Spinal cord (tissue), 10 donors: ENCODE results near the gene SEPTIN6. TPM values are rescaled to one million over a fixed set of nuclear protein-coding genes. Genes with fewer than 3 reads are reported as not detected.

Experiments used
- DNase-seq, 6 donors: peaks; one replicate each; pipeline versions ENCODE4 v3.0.0 to v3.0.0-alpha.2; 2013 to 2015; ENCODE audit warnings: low spot score in 6 of 6, low read depth in 4 of 6
- H3K27ac ChIP-seq: one replicate; pipeline ENCODE4 v1.5.1; 2013; ENCODE audit warnings: low read depth, low read length, control low read depth
- H3K27me3 ChIP-seq: one replicate; pipeline ENCODE4 v1.6.1; 2013; ENCODE audit warnings: low read length; ENCODE audit not compliant: control insufficient read depth, insufficient read depth
- H3K36me3 ChIP-seq: one replicate; pipeline ENCODE4 v1.6.1; 2013; ENCODE audit warnings: low read length; ENCODE audit not compliant: control insufficient read depth, insufficient read depth
- H3K4me1 ChIP-seq: one replicate; pipeline ENCODE4 v1.6.1; 2013; ENCODE audit warnings: low read length; ENCODE audit not compliant: control insufficient read depth, insufficient read depth
- H3K4me3 ChIP-seq: one replicate; pipeline ENCODE4 v1.5.1; 2013; ENCODE audit warnings: low read depth, low read length, control low read depth
- H3K9me3 ChIP-seq: one replicate; pipeline ENCODE4 v1.6.1; 2013; ENCODE audit warnings: low read length; ENCODE audit not compliant: control insufficient read depth, insufficient read depth
- WGBS: methylation state at CpG from one replicate; pipeline ENCODE4 v1.1.5; 2013; ENCODE audit warnings: missing lambda C conversion rate; ENCODE audit not compliant: insufficient coverage; 5-methylcytosine and 5-hydroxymethylcytosine counted together
- polyA plus RNA-seq, 2 donors: library from polyadenylated mRNA; unstranded; fragments of 120-200 nt; gene quantifications; one replicate each; pipeline ENCODE4 v1.2.1, GENCODE V29; 2013; ENCODE audit not compliant: insufficient read length in 2 of 2
- total RNA-seq, 2 donors: library from RNA; depleted of rRNA in 1 of 2; stranded (reverse); fragments of 120-200 nt in 1 of 2; fragments of >200 nt in 1 of 2; gene quantifications; one replicate each; pipeline versions ENCODE4 v1.2.3 to v1.2.4, GENCODE V29; 2013 to 2014
- donor health status: healthy.

The SEPTIN6 gene
- total and polyA plus RNA-seq, 4 donors = 40.0 to 73.7 (median 61.0) TPM

DNA sequence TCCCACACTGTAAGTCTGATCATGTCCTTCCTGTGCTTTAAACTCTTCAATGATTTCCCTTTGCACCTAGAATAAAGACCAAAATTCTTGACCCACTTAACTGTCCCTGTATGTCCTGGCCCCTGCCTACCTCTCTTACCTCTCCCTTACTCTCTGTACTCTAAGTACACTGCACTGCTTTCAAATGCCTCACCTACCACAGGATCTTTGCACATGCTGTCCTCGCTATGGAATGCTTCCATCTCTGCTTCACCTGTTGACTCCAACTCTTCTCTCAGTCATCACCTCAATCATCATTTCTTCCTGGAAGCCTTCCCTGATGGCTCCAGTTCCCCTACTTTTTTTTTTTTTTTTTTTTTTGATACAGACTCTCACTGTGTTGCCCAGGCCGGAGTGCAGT is 29.0 kb upstream of the SEPTIN6 start:
- H3K27me3 ChIP-seq = no peaks in the 10 kb centered on the region
- H3K4me1 ChIP-seq = no peaks in the 10 kb centered on the region
- H3K9me3 ChIP-seq = no peaks in the 10 kb centered on the region
- 75% methylated on average over 1 of the region's 2 CpGs for WGBS
- DNase-seq = no peak
- H3K36me3 ChIP-seq = no peaks in the 10 kb centered on the region
- no peak overlapping the region for H3K4me3 ChIP-seq
- H3K27ac ChIP-seq = no peak overlapping the region

DNA sequence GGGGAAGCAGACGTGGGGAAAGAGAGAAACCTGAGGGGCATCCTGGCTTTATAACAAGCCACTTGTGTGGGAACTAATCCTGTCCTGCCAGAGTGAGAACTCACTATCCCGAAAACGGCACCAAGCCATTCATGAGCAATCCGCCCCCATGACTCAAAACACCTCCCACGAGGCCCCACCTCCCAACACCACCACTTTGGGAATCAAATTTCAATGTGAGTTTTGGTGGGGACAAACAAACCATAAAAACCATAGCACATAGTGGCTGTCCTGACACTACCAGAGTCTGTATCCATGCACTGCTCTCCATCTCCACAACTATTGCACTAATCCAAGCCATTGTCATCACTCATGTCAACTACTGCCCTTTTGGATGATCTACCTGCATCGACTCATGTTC is 28.5 kb upstream of the SEPTIN6 start:
- H3K4me1 ChIP-seq = no peaks in the 10 kb centered on the region
- WGBS = 69% methylated on average over 4 of the region's 6 CpGs
- H3K27me3 ChIP-seq = no peaks in the 10 kb centered on the region
- H3K4me3 ChIP-seq = no peak overlapping the region
- no peaks in the 10 kb centered on the region for H3K36me3 ChIP-seq
- no peak overlapping the region for H3K27ac ChIP-seq
- no peak for DNase-seq
- no peaks in the 10 kb centered on the region for H3K9me3 ChIP-seq

DNA sequence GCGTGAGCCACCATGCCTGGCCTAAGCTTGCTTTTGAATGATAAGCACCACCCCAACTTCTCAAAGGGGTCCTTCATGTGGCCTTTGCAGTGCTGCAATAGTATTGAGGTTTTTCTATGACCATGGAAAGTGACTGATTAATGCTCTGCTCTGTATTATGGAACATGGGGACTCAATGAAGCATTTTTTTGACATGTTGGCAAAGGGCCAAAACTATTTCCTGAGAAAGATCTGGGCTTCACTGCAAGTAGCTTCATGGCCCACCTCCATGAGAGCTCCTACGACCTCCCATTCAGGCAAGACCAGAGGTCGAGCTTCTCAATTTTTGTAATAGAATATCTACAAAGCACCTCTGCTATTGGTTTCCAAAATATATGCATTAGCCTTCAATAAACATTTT is 16.7 kb upstream of the SEPTIN6 start:
- no peak for DNase-seq
- no peaks in the 10 kb centered on the region for H3K4me1 ChIP-seq
- H3K4me3 ChIP-seq = no peak overlapping the region
- H3K9me3 ChIP-seq = no peaks in the 10 kb centered on the region
- H3K36me3 ChIP-seq = no peaks in the 10 kb centered on the region
- 100% methylated on average over 1 of the region's 3 CpGs for WGBS
- no peak overlapping the region for H3K27ac ChIP-seq
- no peaks in the 10 kb centered on the region for H3K27me3 ChIP-seq

DNA sequence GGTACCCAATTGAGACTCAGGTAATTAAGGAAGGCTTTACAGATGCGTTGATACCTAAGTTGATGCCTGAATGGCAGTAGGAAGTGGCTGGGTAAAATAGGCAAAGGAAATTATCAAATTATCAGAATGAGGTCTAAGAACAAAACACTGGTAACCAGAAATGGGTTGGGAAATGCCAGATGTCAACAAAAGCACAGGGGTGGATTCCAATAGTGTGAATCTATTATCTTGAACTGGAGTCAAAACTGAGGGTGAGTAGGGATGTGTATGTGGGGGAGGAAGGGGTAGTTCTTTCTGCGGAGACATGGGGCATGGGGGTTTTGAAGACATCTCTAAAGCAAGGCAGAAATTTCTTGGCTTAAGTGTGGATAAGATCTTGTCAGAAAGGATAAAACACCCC is 16.0 kb upstream of the SEPTIN6 start:
- Histone ChIP-seq H3K4me3 (no peak overlapping the region), H3K36me3 (no peaks in the 10 kb centered on the region), H3K27me3 (no peaks in the 10 kb centered on the region), H3K27ac (no peak overlapping the region), H3K9me3 (no peaks in the 10 kb centered on the region), H3K4me1 (no peaks in the 10 kb centered on the region)
- whole genome bisulfite sequencing = 67% methylated on average over 1 of the region's 2 CpGs
- no peak for DNase-seq

DNA sequence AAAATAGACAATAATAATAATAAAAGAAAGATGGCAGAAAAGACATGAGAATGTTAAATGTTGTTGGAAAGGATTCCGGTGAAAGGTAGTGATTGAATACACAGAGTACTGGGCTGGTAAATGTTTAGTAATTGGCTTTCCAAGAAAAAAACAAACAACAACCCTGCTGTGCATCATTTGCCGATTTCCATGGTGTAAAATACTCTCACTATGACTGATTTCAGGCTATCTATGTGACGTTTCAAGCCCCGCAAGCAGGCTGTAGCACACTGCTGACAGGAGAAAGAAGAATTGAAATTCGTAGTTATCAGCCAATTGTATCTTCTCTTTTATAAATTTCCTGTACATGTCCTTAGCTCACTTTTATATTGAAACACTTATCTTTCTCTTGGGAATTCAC is 13.6 kb upstream of the SEPTIN6 start:
- Histone ChIP-seq H3K27ac (no peak overlapping the region), H3K4me3 (no peak overlapping the region), H3K9me3 (no peaks in the 10 kb centered on the region), H3K36me3 (no peaks in the 10 kb centered on the region), H3K4me1 (no peaks in the 10 kb centered on the region), H3K27me3 (no peaks in the 10 kb centered on the region)
- DNase-seq = no peak
- no CpG with 5 or more reads among the region's 5 CpGs for WGBS

DNA sequence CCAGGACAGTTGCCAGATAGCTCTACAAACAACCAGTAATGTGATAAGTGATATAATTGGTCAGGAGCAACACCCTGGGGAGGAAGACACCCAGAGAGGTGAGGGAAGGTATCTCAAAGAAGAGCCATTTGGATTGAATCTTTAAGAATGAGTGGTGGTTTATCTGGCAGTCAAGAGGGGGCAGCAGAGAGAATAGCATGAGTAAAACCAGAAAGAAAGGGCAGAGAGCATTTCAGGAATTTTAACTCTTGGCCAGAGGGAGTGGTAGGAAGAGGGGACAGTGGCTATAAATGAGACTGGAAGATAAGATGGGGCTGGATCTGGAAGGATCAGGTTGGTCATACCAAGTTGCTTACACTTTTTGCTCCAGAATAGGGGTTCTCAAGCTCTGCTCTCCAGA is 5.9 kb upstream of the SEPTIN6 start:
- Histone ChIP-seq H3K27ac (no peak overlapping the region), H3K4me3 (no peak overlapping the region)
- peak in 2 of 6 donors; percentile 57 to 62 for DNase-seq

DNA sequence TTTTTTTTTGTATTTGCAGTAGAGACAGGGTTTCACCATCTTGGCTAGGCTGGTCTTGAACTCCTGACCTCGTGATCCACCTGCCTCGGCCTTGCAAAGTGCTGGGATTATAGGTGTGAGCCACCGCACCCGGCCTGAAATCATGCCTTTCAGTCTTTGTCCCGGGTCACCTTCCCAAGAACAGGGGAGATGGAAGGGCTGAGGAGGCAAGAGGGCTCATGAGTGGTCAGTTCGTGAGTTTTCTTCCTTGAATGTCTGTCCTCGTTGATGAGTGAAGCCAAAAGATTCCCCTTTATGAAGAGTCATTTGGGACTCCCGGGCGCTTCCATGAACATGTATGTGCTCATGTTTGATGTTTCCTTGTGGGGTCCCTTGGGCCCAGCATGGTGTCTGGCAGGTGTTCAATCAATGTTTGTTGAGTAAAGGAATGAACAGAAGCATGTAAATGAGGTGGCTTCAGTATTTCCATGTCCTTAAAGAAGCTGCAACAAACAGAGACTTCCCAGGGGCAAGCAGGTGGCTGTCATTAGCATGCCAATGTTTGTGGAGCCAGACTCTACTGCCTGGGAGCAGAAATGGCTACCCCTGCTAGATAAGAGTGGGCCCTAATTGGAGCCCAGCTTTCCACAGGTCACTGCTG is 3.4 kb upstream of the SEPTIN6 start:
- Histone ChIP-seq H3K27ac (no peak overlapping the region), H3K4me1 (peaks cover 15% of the 10 kb centered on the region), H3K4me3 (no peak overlapping the region), H3K9me3 (no peaks in the 10 kb centered on the region), H3K36me3 (no peaks in the 10 kb centered on the region), H3K27me3 (no peaks in the 10 kb centered on the region)
- WGBS = 70% methylated on average over 6 of the region's 9 CpGs
- DNase-seq = no peak

More for the DNA sequence above, 5.9 kb upstream of the SEPTIN6 start:
- Histone ChIP-seq H3K9me3 (no peaks in the 10 kb centered on the region), H3K27me3 (no peaks in the 10 kb centered on the region), H3K36me3 (no peaks in the 10 kb centered on the region), H3K4me1 (peaks cover 11% of the 10 kb centered on the region)

DNA sequence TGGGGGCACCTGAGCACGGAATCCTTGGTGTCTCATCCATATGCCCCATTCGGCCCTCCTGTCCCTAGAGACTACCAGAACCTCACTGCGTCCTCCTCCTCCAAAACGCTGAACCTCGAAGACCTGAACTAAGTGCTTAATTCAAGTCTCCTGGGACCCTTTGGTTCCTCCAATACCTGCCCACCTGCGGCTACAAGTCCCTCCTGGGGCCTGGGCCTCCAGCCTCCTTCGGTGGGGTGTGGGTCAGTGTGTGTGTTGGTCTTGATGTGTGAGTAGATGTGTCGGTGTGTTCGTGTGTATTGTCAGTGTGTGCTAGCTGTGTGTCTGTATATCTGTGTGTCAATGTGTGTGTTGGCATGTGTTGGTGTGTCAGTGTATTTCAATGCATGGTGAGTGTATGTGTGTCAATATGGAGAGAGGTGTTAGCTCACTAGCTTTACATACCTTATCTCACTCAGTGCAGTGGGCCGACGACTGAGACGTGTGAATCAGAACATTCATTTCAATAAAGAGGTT is 2.6 kb upstream of the SEPTIN6 start:
- H3K9me3 ChIP-seq = no peaks in the 10 kb centered on the region
- DNase-seq = no peak
- H3K36me3 ChIP-seq = no peaks in the 10 kb centered on the region
- H3K27ac ChIP-seq = no peak overlapping the region
- H3K4me1 ChIP-seq = peaks cover 15% of the 10 kb centered on the region
- H3K27me3 ChIP-seq = no peaks in the 10 kb centered on the region
- no peak overlapping the region for H3K4me3 ChIP-seq
- WGBS = 79% methylated on average over 9 of the region's 12 CpGs

DNA sequence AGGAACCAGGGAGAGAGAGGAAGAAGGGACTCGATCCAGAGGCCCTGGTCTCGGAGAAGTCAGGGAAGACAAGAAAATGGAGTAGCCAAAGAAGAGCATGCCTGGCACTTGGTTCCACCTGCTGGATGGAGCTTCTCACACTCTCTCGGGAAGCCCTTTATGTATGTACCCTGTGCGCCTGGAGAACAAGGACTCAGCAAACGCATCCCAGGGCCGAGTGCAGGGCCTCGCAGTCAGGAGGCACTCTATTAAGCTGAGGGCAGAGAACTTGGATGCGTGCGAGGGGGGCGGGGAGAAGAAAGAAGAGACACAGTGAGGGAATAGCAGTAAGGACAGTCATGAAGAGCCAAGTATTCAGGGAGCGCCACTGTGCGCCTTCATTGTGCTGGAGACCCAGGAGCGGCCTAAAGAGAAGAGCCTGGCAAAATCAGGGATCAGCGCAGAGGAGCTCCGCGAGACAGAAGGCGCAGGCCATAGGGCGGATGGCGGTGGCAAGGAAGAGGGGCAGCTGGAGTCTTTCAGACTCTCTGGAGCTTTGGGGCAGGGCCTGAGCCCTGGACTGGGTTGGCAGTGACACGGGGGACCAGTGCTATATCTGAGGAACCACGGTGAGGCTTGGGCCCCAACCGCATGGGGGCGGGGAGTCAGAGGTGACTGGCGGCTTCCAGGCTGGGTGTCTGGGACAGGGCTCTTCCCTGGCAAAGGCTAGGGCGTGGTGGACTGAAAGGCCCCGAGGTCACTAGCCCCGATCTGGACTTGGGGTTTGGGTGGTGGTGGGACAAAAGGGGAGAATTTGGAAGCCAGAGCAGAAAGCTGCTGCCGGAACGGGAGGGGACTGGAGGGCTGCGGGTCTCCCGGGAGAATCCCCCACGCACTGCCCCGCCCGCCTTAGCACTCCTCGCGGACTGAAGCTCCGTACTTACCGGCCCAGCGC is 1.9 kb upstream of the SEPTIN6 start:
- WGBS = 57% methylated on average over 39 of the region's 39 CpGs
- H3K36me3 ChIP-seq = no peaks in the 10 kb centered on the region
- DNase-seq = no peak
- H3K4me1 ChIP-seq = peaks cover 15% of the 10 kb centered on the region
- H3K9me3 ChIP-seq = no peaks in the 10 kb centered on the region
- no peaks in the 10 kb centered on the region for H3K27me3 ChIP-seq
- H3K4me3 ChIP-seq = no peak overlapping the region
- no peak overlapping the region for H3K27ac ChIP-seq
